ENCODE results near the gene NPHP4.

DNA sequence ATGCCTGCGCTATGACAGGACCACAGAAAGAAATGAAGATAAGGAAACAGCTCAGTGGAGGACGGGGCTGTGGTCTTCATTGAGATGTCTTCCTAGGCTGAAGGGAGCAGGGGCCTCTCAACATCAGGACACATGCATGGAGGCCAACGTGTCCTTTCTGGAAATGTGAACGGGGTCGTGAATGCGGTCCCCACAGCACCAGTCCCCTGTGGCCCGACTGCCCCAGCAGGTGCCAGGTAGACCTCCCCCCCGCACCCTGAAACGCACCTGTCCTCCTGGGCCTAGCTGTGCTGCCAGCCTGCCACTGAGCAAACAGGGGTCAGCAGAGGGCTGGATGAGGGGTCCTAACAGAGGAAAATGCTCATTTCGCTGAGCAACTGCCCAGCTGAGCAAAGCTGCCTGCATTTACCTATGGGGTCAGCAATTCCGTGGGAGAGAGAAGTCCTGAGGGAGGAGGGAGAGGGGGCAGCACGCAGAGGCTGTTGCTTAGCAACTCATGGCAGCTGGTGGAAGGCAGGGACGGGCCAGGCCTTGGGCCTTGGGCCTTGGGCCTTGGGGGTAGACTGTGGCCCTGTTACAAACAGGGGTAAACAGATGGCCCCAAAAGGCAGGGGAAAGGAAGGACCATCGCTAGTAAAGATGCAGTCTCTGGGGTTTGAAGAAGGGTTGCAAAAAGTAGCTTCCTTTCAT lies 77.4 kb downstream of the NPHP4 start:
- TF ChIP-seq POLR2AphosphoS5 (IDR thresholded peaks at IDR 0.05; ENCODE audit: borderline replicate concordance, low read depth, low read length): no peak
- no peak for TF ChIP-seq EZH2 (IDR thresholded peaks at IDR 0.05)
- TF ChIP-seq FOXP2 (optimal IDR thresholded peaks at IDR 0.05; ENCODE audit: control extremely low read depth, extremely low read length, insufficient read depth): no peak

Data from SK-N-MC (cell line).